ENCODE measurements around the gene DRC3.

DNA sequence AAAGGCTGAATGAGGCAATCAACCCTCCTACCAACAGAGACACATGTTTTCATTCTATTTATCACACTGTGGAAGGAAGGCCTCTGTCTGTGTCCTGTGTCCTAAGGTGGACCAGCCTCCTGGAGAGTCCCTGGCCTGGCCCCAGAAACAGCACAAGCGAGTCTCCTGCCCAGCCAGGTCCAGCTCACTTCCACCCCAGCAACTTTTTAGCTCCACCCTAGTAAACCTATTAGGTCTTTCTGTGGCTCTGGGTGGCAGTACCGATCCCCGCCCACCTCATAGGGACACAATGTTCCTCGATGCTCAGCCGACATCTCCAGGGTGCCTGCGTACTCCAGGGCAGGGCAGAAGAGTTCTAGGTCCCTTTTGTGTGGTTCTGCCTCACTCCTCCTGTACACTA lies 10.7 kb downstream of the DRC3 start:
- TF ChIP-seq, protein P1, sequence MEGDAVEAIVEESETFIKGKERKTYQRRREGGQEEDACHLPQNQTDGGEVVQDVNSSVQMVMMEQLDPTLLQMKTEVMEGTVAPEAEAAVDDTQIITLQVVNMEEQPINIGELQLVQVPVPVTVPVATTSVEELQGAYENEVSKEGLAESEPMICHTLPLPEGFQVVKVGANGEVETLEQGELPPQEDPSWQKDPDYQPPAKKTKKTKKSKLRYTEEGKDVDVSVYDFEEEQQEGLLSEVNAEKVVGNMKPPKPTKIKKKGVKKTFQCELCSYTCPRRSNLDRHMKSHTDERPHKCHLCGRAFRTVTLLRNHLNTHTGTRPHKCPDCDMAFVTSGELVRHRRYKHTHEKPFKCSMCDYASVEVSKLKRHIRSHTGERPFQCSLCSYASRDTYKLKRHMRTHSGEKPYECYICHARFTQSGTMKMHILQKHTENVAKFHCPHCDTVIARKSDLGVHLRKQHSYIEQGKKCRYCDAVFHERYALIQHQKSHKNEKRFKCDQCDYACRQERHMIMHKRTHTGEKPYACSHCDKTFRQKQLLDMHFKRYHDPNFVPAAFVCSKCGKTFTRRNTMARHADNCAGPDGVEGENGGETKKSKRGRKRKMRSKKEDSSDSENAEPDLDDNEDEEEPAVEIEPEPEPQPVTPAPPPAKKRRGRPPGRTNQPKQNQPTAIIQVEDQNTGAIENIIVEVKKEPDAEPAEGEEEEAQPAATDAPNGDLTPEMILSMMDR (IDR thresholded peaks at IDR 0.05): no peak
- no peak for TF ChIP-seq POLR2A (IDR thresholded peaks at IDR 0.05)
